OCI-LY1 (cell line): Measurements from ENCODE around the gene ZC3H18.
A peak's percentile ranks its signal among the peaks of the same experiment; 100 is the strongest.

Experiments
- H2AFZ ChIP-seq: fragments of 200-600 bp; sonication (generic), shearing (Covaris generic); 2 replicates; pipeline ENCODE4 v1.6.0; 2014; ENCODE audit warnings: antibody characterized with exemption, mild to moderate bottlenecking, low read length
- H3F3A ChIP-seq: fragments of 200-600 bp; sonication (generic), shearing (Covaris generic); 2 replicates; pipeline ENCODE4 v1.6.0; 2014; ENCODE audit warnings: mild to moderate bottlenecking, antibody characterized with exemption, low read length, moderate library complexity; ENCODE audit not compliant: insufficient read depth
- H3K27ac ChIP-seq: fragments of 200-600 bp; sonication (generic); 2 replicates; pipeline ENCODE4 v1.5.1; 2014; ENCODE audit warnings: low read length, mixed run types, mild to moderate bottlenecking, low read depth; ENCODE audit not compliant: poor library complexity, severe bottlenecking
- H3K27me3 ChIP-seq: fragments of 200-600 bp; sonication (generic); 2 replicates; pipeline ENCODE4 v1.6.0; 2014; ENCODE audit warnings: antibody characterized with exemption, mild to moderate bottlenecking, low read length, moderate library complexity; ENCODE audit not compliant: insufficient read depth
- H3K36me3 ChIP-seq: fragments of 200-600 bp; sonication (generic); 2 replicates; pipeline ENCODE4 v1.6.1; 2014; ENCODE audit warnings: mild to moderate bottlenecking, antibody characterized with exemption, low read length, moderate library complexity, mixed read lengths; ENCODE audit not compliant: insufficient read depth
- H3K4me1 ChIP-seq: fragments of 200-600 bp; sonication (generic); 2 replicates; pipeline ENCODE4 v1.5.1; 2014; ENCODE audit warnings: mild to moderate bottlenecking, low read length, moderate library complexity; ENCODE audit not compliant: insufficient read depth, severe bottlenecking
- H3K4me2 ChIP-seq: fragments of 200-600 bp; sonication (generic), shearing (Covaris generic); 2 replicates; pipeline ENCODE4 v1.6.1; 2014; ENCODE audit warnings: low read length
- H3K4me3 ChIP-seq: fragments of 200-600 bp; sonication (generic); 2 replicates; pipeline ENCODE4 v1.5.1; 2014; ENCODE audit warnings: low read length, low read depth, mild to moderate bottlenecking, mixed read lengths; ENCODE audit not compliant: poor library complexity, severe bottlenecking
- H3K79me2 ChIP-seq: fragments of 200-600 bp; shearing (Covaris generic); 2 replicates; pipeline ENCODE4 v1.6.1; 2016; ENCODE audit warnings: mixed run types, low read length, mixed read lengths; ENCODE audit not compliant: insufficient read depth
- H3K9ac ChIP-seq: fragments of 200-600 bp; sonication (generic), shearing (Covaris generic); 2 replicates; pipeline ENCODE4 v1.6.1; 2014; ENCODE audit warnings: mild to moderate bottlenecking, low read length, mixed read lengths
- H3K9me2 ChIP-seq: fragments of 200-600 bp; sonication (generic), shearing (Covaris generic); 2 replicates; pipeline ENCODE4 v1.6.1; 2014; ENCODE audit warnings: low read depth, mild to moderate bottlenecking, low read length, mixed read lengths
- H3K9me3 ChIP-seq: fragments of 200-600 bp; shearing (Covaris generic); 2 replicates; pipeline ENCODE4 v1.6.1; 2014; ENCODE audit warnings: low read length, mixed read lengths
- H4K20me1 ChIP-seq: fragments of 200-600 bp; sonication (generic), shearing (Covaris generic); 2 replicates; pipeline ENCODE4 v1.6.0; 2016; ENCODE audit warnings: mild to moderate bottlenecking, low read length; ENCODE audit not compliant: insufficient read depth
- EZH2 ChIP-seq: fragments of 200-600 bp; sonication (generic), shearing (Covaris generic); IDR thresholded peaks from 2 replicates; pipeline ENCODE4 v1.8.0; 2017; ENCODE audit warnings: borderline replicate concordance, mixed run types, mild to moderate bottlenecking, antibody characterized with exemption, low read length, moderate library complexity, mixed read lengths
- TF ChIP-seq, protein P1 (sequence below): fragments of 200-600 bp; sonication (generic), shearing (Covaris generic); IDR thresholded peaks from 2 replicates; pipeline ENCODE4 v1.5.1; 2017; ENCODE audit warnings: mild to moderate bottlenecking, antibody characterized with exemption, low read length, moderate library complexity, mixed read lengths

ZC3H18 gene

DNA sequence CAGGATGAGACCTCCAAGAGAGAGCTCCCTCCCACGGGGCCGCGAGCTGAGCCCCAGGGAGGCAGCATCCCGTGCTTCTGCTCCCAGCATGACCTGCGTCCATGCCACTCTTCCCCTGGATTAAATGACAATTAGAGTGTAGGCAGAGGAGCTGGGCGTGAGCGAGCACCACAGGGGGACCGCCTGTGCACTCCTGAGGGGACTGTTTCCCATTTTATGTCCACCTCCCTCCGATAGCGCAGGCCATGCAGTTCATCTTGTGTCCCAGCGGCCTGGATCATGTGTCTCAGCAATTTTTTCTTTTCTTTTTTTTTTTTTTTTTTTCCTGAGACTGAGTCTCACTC, 62.4 kb downstream of the ZC3H18 start:
- no peaks in the 10 kb centered on the region for H3K79me2 ChIP-seq
- H3K9ac ChIP-seq, result no peak overlapping the region
- H3K4me1 ChIP-seq, result peaks cover 27% of the 10 kb centered on the region
- H3K36me3 ChIP-seq, result peaks cover 45% of the 10 kb centered on the region
- no peaks in the 10 kb centered on the region for H3K27me3 ChIP-seq
- no peaks in the 10 kb centered on the region for H3F3A ChIP-seq
- no peak overlapping the region for H3K27ac ChIP-seq
- H3K9me3 ChIP-seq, result no peaks in the 10 kb centered on the region
- no peak overlapping the region for H2AFZ ChIP-seq
- no peak overlapping the region for H3K4me2 ChIP-seq
- H4K20me1 ChIP-seq, result no peaks in the 10 kb centered on the region
- H3K9me2 ChIP-seq, result no peaks in the 10 kb centered on the region
- no peak overlapping the region for H3K4me3 ChIP-seq
- TF ChIP-seq, protein P1, sequence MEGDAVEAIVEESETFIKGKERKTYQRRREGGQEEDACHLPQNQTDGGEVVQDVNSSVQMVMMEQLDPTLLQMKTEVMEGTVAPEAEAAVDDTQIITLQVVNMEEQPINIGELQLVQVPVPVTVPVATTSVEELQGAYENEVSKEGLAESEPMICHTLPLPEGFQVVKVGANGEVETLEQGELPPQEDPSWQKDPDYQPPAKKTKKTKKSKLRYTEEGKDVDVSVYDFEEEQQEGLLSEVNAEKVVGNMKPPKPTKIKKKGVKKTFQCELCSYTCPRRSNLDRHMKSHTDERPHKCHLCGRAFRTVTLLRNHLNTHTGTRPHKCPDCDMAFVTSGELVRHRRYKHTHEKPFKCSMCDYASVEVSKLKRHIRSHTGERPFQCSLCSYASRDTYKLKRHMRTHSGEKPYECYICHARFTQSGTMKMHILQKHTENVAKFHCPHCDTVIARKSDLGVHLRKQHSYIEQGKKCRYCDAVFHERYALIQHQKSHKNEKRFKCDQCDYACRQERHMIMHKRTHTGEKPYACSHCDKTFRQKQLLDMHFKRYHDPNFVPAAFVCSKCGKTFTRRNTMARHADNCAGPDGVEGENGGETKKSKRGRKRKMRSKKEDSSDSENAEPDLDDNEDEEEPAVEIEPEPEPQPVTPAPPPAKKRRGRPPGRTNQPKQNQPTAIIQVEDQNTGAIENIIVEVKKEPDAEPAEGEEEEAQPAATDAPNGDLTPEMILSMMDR, result no peak
- no peak for TF ChIP-seq EZH2

DNA sequence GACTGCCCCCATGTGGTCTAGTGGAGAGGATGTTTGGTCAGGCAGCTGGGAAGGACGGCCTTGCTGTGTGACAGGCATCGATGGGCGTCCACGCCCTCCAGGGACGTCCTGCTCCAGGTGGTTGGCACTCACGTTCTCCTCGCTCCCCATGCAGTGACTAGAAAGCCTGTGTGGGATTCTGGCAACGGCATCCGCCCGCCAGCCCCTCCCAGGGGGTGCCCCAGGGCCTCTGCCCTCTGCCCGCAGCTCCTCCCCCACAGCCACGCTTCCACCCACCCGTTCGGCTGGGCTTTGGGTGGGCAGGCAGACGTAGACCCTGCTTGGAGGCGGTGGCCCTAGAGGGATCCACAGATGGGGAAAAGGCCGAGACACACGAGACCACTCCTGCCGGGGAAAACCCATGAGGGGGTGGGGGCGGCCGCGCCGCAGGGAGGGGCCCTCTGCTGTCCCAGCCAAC, 63.5 kb downstream of the ZC3H18 start:
- Histone ChIP-seq H3K79me2 (no peaks in the 10 kb centered on the region), H3F3A (no peaks in the 10 kb centered on the region), H3K4me1 (peaks cover 38% of the 10 kb centered on the region), H3K36me3 (peaks cover 34% of the 10 kb centered on the region), H4K20me1 (no peaks in the 10 kb centered on the region), H3K4me2 (peak overlapping the region; percentile 61), H3K27ac (peak overlapping the region; percentile 50), H3K9me3 (no peaks in the 10 kb centered on the region), H3K9ac (peak overlapping the region; percentile 34; the same call in 1 of the 2 replicates), H3K4me3 (peak overlapping the region; percentile 53), H3K9me2 (no peaks in the 10 kb centered on the region), H2AFZ (no peak overlapping the region), H3K27me3 (no peaks in the 10 kb centered on the region; the same call in 1 of the 2 replicates)
- no peak for TF ChIP-seq EZH2
- TF ChIP-seq, protein P1, result peak; percentile 44; the same call in 1 of the 2 replicates

- TF ChIP-seq EZH2, result no peak
- TF ChIP-seq, protein P1, result no peak
- Histone ChIP-seq H3K79me2 (no peaks in the 10 kb centered on the region), H3K27me3 (peaks cover 3% of the 10 kb centered on the region; the same call in 1 of the 2 replicates), H3K4me2 (peak overlapping the region; percentile 61), H2AFZ (no peak overlapping the region), H3K4me3 (peak overlapping the region; percentile 53), H3K27ac (peak overlapping the region; percentile 50), H3K36me3 (peaks cover 31% of the 10 kb centered on the region), H3K9ac (peak overlapping the region; percentile 34; the same call in 1 of the 2 replicates), H3K9me3 (no peaks in the 10 kb centered on the region), H4K20me1 (no peaks in the 10 kb centered on the region), H3F3A (no peaks in the 10 kb centered on the region), H3K9me2 (no peaks in the 10 kb centered on the region), H3K4me1 (peaks cover 44% of the 10 kb centered on the region)
Measured at GRCh38 chr16:88634141-88634993, 64.2 kb downstream of the ZC3H18 start.
